Endothelial cell of umbilical vein (primary cell): ENCODE results near the gene C14orf39. TPM values are rescaled to one million over a fixed set of nuclear protein-coding genes. Genes with fewer than 3 reads are reported as not detected.

ENCODE experiments used
- BruUV-seq: library from RNA; stranded (reverse); fragments of 400-500 nt; replicated peaks from 2 replicates; lab custom pipeline; 2021; lab: Mats Ljungman, UMichigan
- CTCF ChIA-PET: fragments of 300-600, 350-600 bp; sonication (Branson Sonifier 250); formaldehyde crosslinking; loops from one replicate; lab custom pipeline; 2021; ENCODE audit warnings: antibody characterized with exemption, inconsistent platforms; lab: Charles Lee
- POLR2A ChIA-PET: fragments of 300-600, 350-600 bp; sonication (Branson Sonifier 250); formaldehyde crosslinking; loops from one replicate; lab custom pipeline; 2021; ENCODE audit warnings: antibody characterized with exemption, inconsistent platforms; lab: Charles Lee
- DNase-seq: peaks from one replicate; pipeline ENCODE4 v3.0.0-alpha.2; 2011; ENCODE audit warnings: low read depth, low spot score
- FAIRE-seq: peaks from 2 replicates; lab custom pipeline; 2011; peaks lifted over from hg19 to GRCh38; lab: Jason Lieb, UNC
- H2AFZ ChIP-seq: 2 replicates; pipeline ENCODE4 v1.6.0; 2012; ENCODE audit warnings: low read depth, low read length, control low read depth, inconsistent platforms
- H3K27ac ChIP-seq: 2 replicates; pipeline ENCODE4 v1.5.1; 2011; ENCODE audit warnings: low read depth, mild to moderate bottlenecking, control low read depth, low read length, moderate library complexity; ENCODE audit not compliant: insufficient read depth
- H3K27me3 ChIP-seq, 2 experiments: 2 replicates each; pipeline versions ENCODE4 v1.6.0 to v1.6.1; 2011; ENCODE audit warnings: low read length in 2 of 2, mixed read lengths in 1 of 2; ENCODE audit not compliant: control insufficient read depth in 2 of 2, insufficient read depth in 2 of 2
- H3K36me3 ChIP-seq, 2 experiments: 2 replicates in 1 of 2; 3 replicates in 1 of 2; pipeline ENCODE4 v1.5.1; 2011; ENCODE audit warnings: low read length in 2 of 2, mild to moderate bottlenecking in 1 of 2, moderate library complexity in 1 of 2; ENCODE audit not compliant: control insufficient read depth in 2 of 2, insufficient read depth in 2 of 2; ENCODE audit errors: extremely low read depth in 1 of 2
- H3K4me1 ChIP-seq: 3 replicates; pipeline ENCODE4 v1.5.1; 2011; ENCODE audit warnings: mild to moderate bottlenecking, low read length; ENCODE audit not compliant: control insufficient read depth, insufficient read depth; ENCODE audit errors: extremely low read depth
- H3K4me2 ChIP-seq: 2 replicates; pipeline ENCODE4 v1.6.1; 2011; ENCODE audit warnings: low read length, control low read depth, mixed read lengths; ENCODE audit not compliant: insufficient read depth
- H3K4me3 ChIP-seq, 3 experiments: fragments of 200-600 bp in 1 of 3; sonication (generic), shearing (Covaris generic) in 1 of 3; replicated peaks in 1 of 3; 2 replicates each; pipeline ENCODE4 v1.5.1; 2011 to 2016; ENCODE audit warnings: control low read depth in 3 of 3, low read length in 3 of 3, mild to moderate bottlenecking in 2 of 3, inconsistent platforms in 1 of 3, low read depth in 1 of 3, moderate library complexity in 1 of 3; ENCODE audit not compliant: insufficient read depth in 1 of 3
- H3K79me2 ChIP-seq: 2 replicates; pipeline ENCODE4 v1.6.0; 2012; ENCODE audit warnings: low read length, inconsistent platforms; ENCODE audit not compliant: control insufficient read depth, insufficient read depth
- H3K9ac ChIP-seq: replicated peaks from 2 replicates; pipeline ENCODE3; 2011; ENCODE audit warnings: low read length, control low read depth; ENCODE audit not compliant: insufficient read depth; ENCODE audit errors: extremely low read depth
- H3K9me1 ChIP-seq: replicated peaks from 3 replicates; pipeline ENCODE4 v1.6.0; 2011; ENCODE audit warnings: mild to moderate bottlenecking, low read length; ENCODE audit not compliant: control insufficient read depth, insufficient read depth; ENCODE audit errors: extremely low read depth
- H3K9me3 ChIP-seq: replicated peaks from 2 replicates; pipeline ENCODE4 v1.5.1; 2012; ENCODE audit warnings: low read length, inconsistent platforms; ENCODE audit not compliant: control insufficient read depth, insufficient read depth
- H4K20me1 ChIP-seq: replicated peaks from 2 replicates; pipeline ENCODE3; 2011; ENCODE audit warnings: mild to moderate bottlenecking, low read length; ENCODE audit not compliant: control insufficient read depth, insufficient read depth; ENCODE audit errors: extremely low read depth
- CTCF ChIP-seq, 2 donors: IDR thresholded peaks; 1 replicate in 1 of 2; 2 replicates in 1 of 2; pipeline ENCODE4 v1.5.1; 2011; ENCODE audit warnings: low read length in 2 of 2, mild to moderate bottlenecking in 2 of 2, moderate library complexity in 2 of 2, control low read depth in 1 of 2, inconsistent platforms in 1 of 2, low read depth in 1 of 2; ENCODE audit not compliant: insufficient read depth in 1 of 2; ENCODE audit errors: extremely low read depth in 1 of 2
- EZH2 ChIP-seq: IDR thresholded peaks from 2 replicates; pipeline ENCODE4 v1.6.1; 2012; ENCODE audit warnings: borderline replicate concordance, low read depth, mild to moderate bottlenecking, moderate library complexity, low read length, inconsistent platforms; ENCODE audit not compliant: severe bottlenecking
- FOS ChIP-seq: IDR thresholded peaks from 2 replicates; pipeline ENCODE4 v1.6.1; 2011; ENCODE audit warnings: mild to moderate bottlenecking, low read length, moderate library complexity, borderline replicate concordance; ENCODE audit not compliant: insufficient read depth
- GATA2 ChIP-seq: IDR thresholded peaks from 2 replicates; pipeline ENCODE4 v1.7.0; 2011; ENCODE audit warnings: low read depth, mild to moderate bottlenecking, moderate library complexity, mixed read lengths, low read length; ENCODE audit not compliant: insufficient read length, insufficient read depth
- JUN ChIP-seq: IDR thresholded peaks from 2 replicates; pipeline ENCODE4 v1.6.1; 2011; ENCODE audit warnings: borderline replicate concordance, low read depth; ENCODE audit not compliant: insufficient read length, insufficient read depth
- dilution Hi-C: fragments of 300-500 bp; cut with MboI; formaldehyde crosslinking; loops from one replicate; pipeline ENCODE4 v1.15.0; 2019; ENCODE audit warnings: low sequenced_read_pairs; ENCODE audit not compliant: extremely low pct_ligation_motif_present
- intact Hi-C: fragments of 100-400 bp; cut with micrococcal nuclease; formaldehyde crosslinking; loops from one replicate; pipeline ENCODE4 v1.10.0; 2022
- polyA plus RNA-seq, 4 experiments: library from polyadenylated mRNA; depleted of rRNA in 3 of 4; stranded (reverse) in 3 of 4; unstranded in 1 of 4; fragments of >200 nt; gene quantifications; 2 replicates each; pipeline versions ENCODE4 v1.2.1 to v1.2.3, GENCODE V29; 2011 to 2012; ENCODE audit warnings: missing spikeins in 1 of 4
- total RNA-seq: library from RNA; stranded (reverse); gene quantifications from 2 replicates; pipeline ENCODE4 v1.2.3, GENCODE V29; 2021
- TF ChIP-seq, protein P1 (sequence below): IDR thresholded peaks from 2 replicates; pipeline ENCODE4 v1.6.1; 2011; ENCODE audit not compliant: insufficient read depth, insufficient read length

Gene C14orf39
- total and polyA plus RNA-seq, 2 donors (not counting 3 experiments of a cell fraction or from before 2014, with no cell fraction given) = not detected

GRCh38 chr14:60515511-60516289, 29.8 kb upstream of the C14orf39 start:
- TF ChIP-seq FOS = no peak
- TF ChIP-seq, protein P1, sequence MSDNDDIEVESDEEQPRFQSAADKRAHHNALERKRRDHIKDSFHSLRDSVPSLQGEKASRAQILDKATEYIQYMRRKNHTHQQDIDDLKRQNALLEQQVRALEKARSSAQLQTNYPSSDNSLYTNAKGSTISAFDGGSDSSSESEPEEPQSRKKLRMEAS = no peak
- TF ChIP-seq EZH2 = peak; percentile 92
- no peak for TF ChIP-seq GATA2
- TF ChIP-seq JUN = no peak
- TF ChIP-seq CTCF (IDR thresholded peaks at IDR 0.05; ENCODE audit: extremely low read depth in 1 of 2, insufficient read depth in 1 of 2, low read depth in 1 of 2, low read length in 2 of 2) = no peak
- no peak for FAIRE-seq
- H2AFZ ChIP-seq = no peak overlapping the region
- H4K20me1 ChIP-seq = no peaks in the 10 kb centered on the region
- no peaks in the 10 kb centered on the region for H3K36me3 ChIP-seq
- no peak overlapping the region for H3K4me3 ChIP-seq
- peaks cover 56 to 91% of the 10 kb centered on the region in 2 experiments for H3K27me3 ChIP-seq
- H3K9me3 ChIP-seq = no peaks in the 10 kb centered on the region
- dilution Hi-C loops = no loop called here
- no peaks in the 10 kb centered on the region for H3K9me1 ChIP-seq
- POLR2A ChIA-PET = no interaction called here
- peaks cover 3% of the 10 kb centered on the region for H3K4me1 ChIP-seq
- BruUV-seq = no TSS peak
- DNase-seq = no peak
- intact Hi-C loops = loop anchor here (5.0 kb wide), 1 partner anchor 248 kb away; no protein-coding TSS in a partner anchor
- H3K79me2 ChIP-seq = no peaks in the 10 kb centered on the region
- H3K4me2 ChIP-seq = no peak overlapping the region
- CTCF ChIA-PET = interaction anchor here (1.0 kb wide), 1 partner anchor 166 kb away, joined by 3 read pairs; no protein-coding TSS in a partner anchor
- H3K27ac ChIP-seq = no peak overlapping the region
- H3K9ac ChIP-seq = no peak overlapping the region
